ENCODE data around the gene HACD2. TPM values are rescaled to one million over a fixed set of nuclear protein-coding genes. Genes with fewer than 3 reads are reported as not detected.

HACD2 gene
- total and polyA plus RNA-seq, 9 of the 15 experiments (the other 6 are each of a cell fraction or from before 2014, with no cell fraction given), result 1.3 to 10.5 (median 3.8) TPM

DNA sequence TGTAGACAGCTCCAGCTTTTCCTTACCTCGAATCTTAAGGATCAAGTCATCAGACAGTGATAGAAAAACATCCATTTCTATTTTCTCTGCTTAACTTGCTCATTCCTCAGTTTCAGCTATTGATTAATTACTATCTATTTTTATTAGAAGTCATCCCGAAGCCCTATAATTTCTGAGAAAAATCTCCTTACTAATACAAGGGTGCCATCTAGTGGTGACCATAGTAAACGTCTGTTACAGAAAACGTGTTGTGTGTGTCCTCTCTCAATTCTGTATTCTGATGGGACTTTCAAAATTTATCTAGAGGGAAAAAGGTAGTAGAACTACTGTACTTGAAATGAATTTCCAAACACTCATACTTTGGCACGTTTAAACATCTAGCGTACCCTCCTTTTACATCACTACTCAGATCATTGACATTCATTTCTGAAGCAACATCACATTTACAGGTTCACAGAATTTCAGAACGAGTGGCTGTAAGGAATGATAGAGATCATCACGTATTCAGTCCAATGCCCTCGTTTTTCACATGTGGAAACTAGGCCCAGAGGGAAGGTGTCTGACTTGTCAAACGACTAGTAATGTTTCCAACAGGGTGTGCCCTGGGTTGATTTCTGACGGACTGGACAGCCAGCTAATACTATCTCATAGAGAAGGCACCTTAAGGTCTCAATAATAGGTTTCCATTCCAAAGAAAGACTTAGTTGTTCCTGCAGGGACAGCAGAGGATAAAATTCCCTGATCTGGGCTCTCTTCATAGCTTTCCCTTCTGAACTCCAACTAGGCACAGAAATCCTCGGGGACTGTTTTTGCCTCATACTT is 25.6 kb downstream of the HACD2 start (continued):
- TF ChIP-seq, protein P1, sequence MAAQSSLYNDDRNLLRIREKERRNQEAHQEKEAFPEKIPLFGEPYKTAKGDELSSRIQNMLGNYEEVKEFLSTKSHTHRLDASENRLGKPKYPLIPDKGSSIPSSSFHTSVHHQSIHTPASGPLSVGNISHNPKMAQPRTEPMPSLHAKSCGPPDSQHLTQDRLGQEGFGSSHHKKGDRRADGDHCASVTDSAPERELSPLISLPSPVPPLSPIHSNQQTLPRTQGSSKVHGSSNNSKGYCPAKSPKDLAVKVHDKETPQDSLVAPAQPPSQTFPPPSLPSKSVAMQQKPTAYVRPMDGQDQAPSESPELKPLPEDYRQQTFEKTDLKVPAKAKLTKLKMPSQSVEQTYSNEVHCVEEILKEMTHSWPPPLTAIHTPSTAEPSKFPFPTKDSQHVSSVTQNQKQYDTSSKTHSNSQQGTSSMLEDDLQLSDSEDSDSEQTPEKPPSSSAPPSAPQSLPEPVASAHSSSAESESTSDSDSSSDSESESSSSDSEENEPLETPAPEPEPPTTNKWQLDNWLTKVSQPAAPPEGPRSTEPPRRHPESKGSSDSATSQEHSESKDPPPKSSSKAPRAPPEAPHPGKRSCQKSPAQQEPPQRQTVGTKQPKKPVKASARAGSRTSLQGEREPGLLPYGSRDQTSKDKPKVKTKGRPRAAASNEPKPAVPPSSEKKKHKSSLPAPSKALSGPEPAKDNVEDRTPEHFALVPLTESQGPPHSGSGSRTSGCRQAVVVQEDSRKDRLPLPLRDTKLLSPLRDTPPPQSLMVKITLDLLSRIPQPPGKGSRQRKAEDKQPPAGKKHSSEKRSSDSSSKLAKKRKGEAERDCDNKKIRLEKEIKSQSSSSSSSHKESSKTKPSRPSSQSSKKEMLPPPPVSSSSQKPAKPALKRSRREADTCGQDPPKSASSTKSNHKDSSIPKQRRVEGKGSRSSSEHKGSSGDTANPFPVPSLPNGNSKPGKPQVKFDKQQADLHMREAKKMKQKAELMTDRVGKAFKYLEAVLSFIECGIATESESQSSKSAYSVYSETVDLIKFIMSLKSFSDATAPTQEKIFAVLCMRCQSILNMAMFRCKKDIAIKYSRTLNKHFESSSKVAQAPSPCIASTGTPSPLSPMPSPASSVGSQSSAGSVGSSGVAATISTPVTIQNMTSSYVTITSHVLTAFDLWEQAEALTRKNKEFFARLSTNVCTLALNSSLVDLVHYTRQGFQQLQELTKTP (IDR thresholded peaks at IDR 0.05; ENCODE audit: low read depth in 1 of 2, partially characterized antibody in 2 of 2), result no peak
- TF ChIP-seq, protein P2, sequence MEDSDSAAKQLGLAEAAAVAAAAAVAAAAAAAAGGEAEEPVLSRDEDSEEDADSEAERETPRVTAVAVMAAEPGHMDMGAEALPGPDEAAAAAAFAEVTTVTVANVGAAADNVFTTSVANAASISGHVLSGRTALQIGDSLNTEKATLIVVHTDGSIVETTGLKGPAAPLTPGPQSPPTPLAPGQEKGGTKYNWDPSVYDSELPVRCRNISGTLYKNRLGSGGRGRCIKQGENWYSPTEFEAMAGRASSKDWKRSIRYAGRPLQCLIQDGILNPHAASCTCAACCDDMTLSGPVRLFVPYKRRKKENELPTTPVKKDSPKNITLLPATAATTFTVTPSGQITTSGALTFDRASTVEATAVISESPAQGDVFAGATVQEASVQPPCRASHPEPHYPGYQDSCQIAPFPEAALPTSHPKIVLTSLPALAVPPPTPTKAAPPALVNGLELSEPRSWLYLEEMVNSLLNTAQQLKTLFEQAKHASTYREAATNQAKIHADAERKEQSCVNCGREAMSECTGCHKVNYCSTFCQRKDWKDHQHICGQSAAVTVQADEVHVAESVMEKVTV (CRISPR knock-in tag; IDR thresholded peaks at IDR 0.05), result 0 out of 2 replicates have a peak, but pooled peaks have one; percentile 13
- TF ChIP-seq, protein P3, sequence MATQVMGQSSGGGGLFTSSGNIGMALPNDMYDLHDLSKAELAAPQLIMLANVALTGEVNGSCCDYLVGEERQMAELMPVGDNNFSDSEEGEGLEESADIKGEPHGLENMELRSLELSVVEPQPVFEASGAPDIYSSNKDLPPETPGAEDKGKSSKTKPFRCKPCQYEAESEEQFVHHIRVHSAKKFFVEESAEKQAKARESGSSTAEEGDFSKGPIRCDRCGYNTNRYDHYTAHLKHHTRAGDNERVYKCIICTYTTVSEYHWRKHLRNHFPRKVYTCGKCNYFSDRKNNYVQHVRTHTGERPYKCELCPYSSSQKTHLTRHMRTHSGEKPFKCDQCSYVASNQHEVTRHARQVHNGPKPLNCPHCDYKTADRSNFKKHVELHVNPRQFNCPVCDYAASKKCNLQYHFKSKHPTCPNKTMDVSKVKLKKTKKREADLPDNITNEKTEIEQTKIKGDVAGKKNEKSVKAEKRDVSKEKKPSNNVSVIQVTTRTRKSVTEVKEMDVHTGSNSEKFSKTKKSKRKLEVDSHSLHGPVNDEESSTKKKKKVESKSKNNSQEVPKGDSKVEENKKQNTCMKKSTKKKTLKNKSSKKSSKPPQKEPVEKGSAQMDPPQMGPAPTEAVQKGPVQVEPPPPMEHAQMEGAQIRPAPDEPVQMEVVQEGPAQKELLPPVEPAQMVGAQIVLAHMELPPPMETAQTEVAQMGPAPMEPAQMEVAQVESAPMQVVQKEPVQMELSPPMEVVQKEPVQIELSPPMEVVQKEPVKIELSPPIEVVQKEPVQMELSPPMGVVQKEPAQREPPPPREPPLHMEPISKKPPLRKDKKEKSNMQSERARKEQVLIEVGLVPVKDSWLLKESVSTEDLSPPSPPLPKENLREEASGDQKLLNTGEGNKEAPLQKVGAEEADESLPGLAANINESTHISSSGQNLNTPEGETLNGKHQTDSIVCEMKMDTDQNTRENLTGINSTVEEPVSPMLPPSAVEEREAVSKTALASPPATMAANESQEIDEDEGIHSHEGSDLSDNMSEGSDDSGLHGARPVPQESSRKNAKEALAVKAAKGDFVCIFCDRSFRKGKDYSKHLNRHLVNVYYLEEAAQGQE (IDR thresholded peaks at IDR 0.05; ENCODE audit: borderline replicate concordance), result peak; percentile 20; the same call in 1 of the 2 replicates
- TF ChIP-seq, protein P3 (CRISPR knock-in tag; IDR thresholded peaks at IDR 0.05; ENCODE audit: low read depth), result no peak
- TF ChIP-seq, protein P4, sequence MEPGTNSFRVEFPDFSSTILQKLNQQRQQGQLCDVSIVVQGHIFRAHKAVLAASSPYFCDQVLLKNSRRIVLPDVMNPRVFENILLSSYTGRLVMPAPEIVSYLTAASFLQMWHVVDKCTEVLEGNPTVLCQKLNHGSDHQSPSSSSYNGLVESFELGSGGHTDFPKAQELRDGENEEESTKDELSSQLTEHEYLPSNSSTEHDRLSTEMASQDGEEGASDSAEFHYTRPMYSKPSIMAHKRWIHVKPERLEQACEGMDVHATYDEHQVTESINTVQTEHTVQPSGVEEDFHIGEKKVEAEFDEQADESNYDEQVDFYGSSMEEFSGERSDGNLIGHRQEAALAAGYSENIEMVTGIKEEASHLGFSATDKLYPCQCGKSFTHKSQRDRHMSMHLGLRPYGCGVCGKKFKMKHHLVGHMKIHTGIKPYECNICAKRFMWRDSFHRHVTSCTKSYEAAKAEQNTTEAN (CRISPR knock-in tag; IDR thresholded peaks at IDR 0.05), result no peak
- TF ChIP-seq HNRNPK (IDR thresholded peaks at IDR 0.05; ENCODE audit: low read depth, low read length, poor library complexity, severe bottlenecking) (no peak), TCF7 (IDR thresholded peaks at IDR 0.05; ENCODE audit: borderline replicate concordance) (no peak), ZC3H4 (CRISPR knock-in tag; IDR thresholded peaks at IDR 0.05; ENCODE audit: borderline replicate concordance) (no peak), RAD21 (CRISPR knock-in tag; conservative IDR thresholded peaks at IDR 0.05 in 1 of 2, IDR thresholded peaks at IDR 0.05 in 1 of 2) (peak; percentile 48 to 55), TCF7L2 (IDR thresholded peaks at IDR 0.05; ENCODE audit: low read depth, low read length) (no peak)
